Islet precursor cell (in vitro differentiated cells): ENCODE measurements around the gene CFAP65.

ENCODE experiments used
- DNase-seq: peaks from one replicate; pipeline ENCODE4 v3.0.0-alpha.2; 2018

Gene CFAP65

GRCh38 chr2:218988650-218989049, 52.7 kb downstream of the CFAP65 start:
- DNase-seq: no peak

GRCh38 chr2:218988164-218988563, 53.2 kb downstream of the CFAP65 start:
- no peak for DNase-seq

- DNase-seq: no peak
These were observed 55.1 kb downstream of the CFAP65 start for GRCh38 chr2:218986148-218986761.

- no peak for DNase-seq
These were observed 55.8 kb downstream of the CFAP65 start for GRCh38 chr2:218985325-218986091.

- DNase-seq: no peak
These were observed 56.3 kb downstream of the CFAP65 start, which contains the start of gene FEV for GRCh38 chr2:218985021-218985324. Gene FEV, minus strand, starts transcription at chr2:218985184. Its CDS starts 109 bp downstream, at chr2:218985075.

- DNase-seq: no peak
These were observed 56.9 kb downstream of the CFAP65 start for GRCh38 chr2:218984239-218985020.

- no peak for DNase-seq
These were observed 57.4 kb downstream of the CFAP65 start for GRCh38 chr2:218983934-218984238.

GRCh38 chr2:218983263-218983933, 57.9 kb downstream of the CFAP65 start:
- no peak for DNase-seq

GRCh38 chr2:218982586-218983262, 58.6 kb downstream of the CFAP65 start:
- no peak for DNase-seq

GRCh38 chr2:218981881-218982585, 59.3 kb downstream of the CFAP65 start:
- DNase-seq: no peak

GRCh38 chr2:218981390-218981880, 59.9 kb downstream of the CFAP65 start:
- DNase-seq: no peak

GRCh38 chr2:218980735-218981389, 60.5 kb downstream of the CFAP65 start:
- no peak for DNase-seq

GRCh38 chr2:218979846-218980734, 61.2 kb downstream of the CFAP65 start:
- DNase-seq: peak; percentile 95

- no peak for DNase-seq
These were observed 66.1 kb downstream of the CFAP65 start for GRCh38 chr2:218975060-218975777.

- DNase-seq: no peak
These were observed 70.4 kb downstream of the CFAP65 start for GRCh38 chr2:218970894-218971293.

GRCh38 chr2:218964041-218964771, 77.1 kb downstream of the CFAP65 start:
- DNase-seq: peak; percentile 67

- no peak for DNase-seq
These were observed 77.7 kb downstream of the CFAP65 start for GRCh38 chr2:218963601-218964000.

GRCh38 chr2:218962859-218963492, 78.3 kb downstream of the CFAP65 start:
- peak; percentile 98 for DNase-seq
